GM19372 (cell line): ENCODE measurements around the gene MSI2.

Source experiments
- ATAC-seq: cut with Tn5 transposase; IDR thresholded peaks from one replicate; pipeline ENCODE4 v1.9.1; 2021; ENCODE audit warnings: mild to moderate bottlenecking, low read depth, moderate library complexity; ENCODE audit not compliant: unreplicated experiment

The MSI2 gene

GRCh38 chr17:57582881-57583756 is 326.8 kb downstream of the MSI2 start:
- no peak for ATAC-seq

GRCh38 chr17:57584050-57584551 is 327.8 kb downstream of the MSI2 start:
- ATAC-seq = no peak

- no peak for ATAC-seq
Measured at GRCh38 chr17:57585341-57586195, 329.2 kb downstream of the MSI2 start.

- no peak for ATAC-seq
Measured at GRCh38 chr17:57586196-57586740, 329.9 kb downstream of the MSI2 start.

- no peak for ATAC-seq
Measured at GRCh38 chr17:57586742-57587141, 330.4 kb downstream of the MSI2 start.

- no peak for ATAC-seq
Measured at GRCh38 chr17:57587193-57587969, 331.1 kb downstream of the MSI2 start.

- no peak for ATAC-seq
Measured at GRCh38 chr17:57588086-57588485, 331.8 kb downstream of the MSI2 start.

- no peak for ATAC-seq
Measured at GRCh38 chr17:57589151-57590034, 333.1 kb downstream of the MSI2 start.

GRCh38 chr17:57593739-57594462 is 337.6 kb downstream of the MSI2 start:
- ATAC-seq = no peak

- no peak for ATAC-seq
Measured at GRCh38 chr17:57594767-57595166, 338.4 kb downstream of the MSI2 start.

- no peak for ATAC-seq
Measured at GRCh38 chr17:57595426-57595825, 339.1 kb downstream of the MSI2 start.

GRCh38 chr17:57595947-57596695 is 339.8 kb downstream of the MSI2 start:
- ATAC-seq = no peak

- ATAC-seq = no peak
Measured at GRCh38 chr17:57597101-57597500, 340.8 kb downstream of the MSI2 start.

- ATAC-seq = no peak
Measured at GRCh38 chr17:57597531-57598453, 341.5 kb downstream of the MSI2 start.

- ATAC-seq = no peak
Measured at GRCh38 chr17:57599271-57600045, 343.1 kb downstream of the MSI2 start.

GRCh38 chr17:57600074-57600473 is 343.8 kb downstream of the MSI2 start:
- no peak for ATAC-seq
